GM21526 (cell line): ENCODE measurements around the gene KRT33A.

ENCODE experiments used
- ATAC-seq: cut with Tn5 transposase; IDR thresholded peaks from one replicate; pipeline ENCODE4 v1.9.1; 2021; ENCODE audit warnings: moderate library complexity; ENCODE audit not compliant: unreplicated experiment, low FRiP score

Gene KRT33A

DNA sequence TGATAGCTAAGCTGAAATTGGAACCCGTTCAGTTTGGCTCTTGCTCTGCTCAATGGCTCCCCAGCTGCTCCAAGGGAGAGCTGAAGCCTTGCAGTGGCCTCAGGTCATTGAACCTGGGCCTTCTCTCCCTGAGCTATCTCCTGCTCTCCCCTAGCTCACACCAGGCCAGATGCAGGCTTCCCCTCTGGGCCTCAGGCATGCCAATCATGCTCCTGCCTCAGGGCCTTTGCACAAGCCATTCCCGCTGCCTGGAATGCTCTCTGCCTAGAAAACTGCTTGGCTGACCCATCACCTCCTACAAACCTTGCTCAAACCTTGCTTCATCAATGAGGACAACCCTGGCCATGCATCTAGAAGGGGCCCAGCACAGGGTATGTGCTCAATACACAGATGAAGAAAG is 18.4 kb downstream of the KRT33A start:
- ATAC-seq = no peak

DNA sequence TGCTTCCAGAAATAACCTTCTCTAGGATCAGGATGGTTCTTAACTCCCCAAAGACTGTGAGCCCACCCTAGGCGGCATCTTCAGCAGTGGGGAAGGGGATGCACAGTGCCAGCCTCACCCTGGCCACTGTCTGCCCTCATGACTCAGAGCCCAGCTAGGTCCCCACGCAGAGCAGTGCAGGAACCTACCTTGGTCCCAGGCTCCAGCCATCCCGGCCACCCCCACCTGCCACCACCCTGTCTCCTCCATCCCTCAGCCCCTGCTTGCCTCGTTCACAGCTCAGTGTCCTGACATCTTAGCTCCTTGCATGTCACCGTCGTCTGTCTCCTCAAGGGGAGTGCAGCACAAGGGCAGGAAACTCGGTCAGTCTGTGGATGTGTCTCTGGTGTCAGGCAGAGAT is 19.0 kb downstream of the KRT33A start:
- no peak for ATAC-seq

DNA sequence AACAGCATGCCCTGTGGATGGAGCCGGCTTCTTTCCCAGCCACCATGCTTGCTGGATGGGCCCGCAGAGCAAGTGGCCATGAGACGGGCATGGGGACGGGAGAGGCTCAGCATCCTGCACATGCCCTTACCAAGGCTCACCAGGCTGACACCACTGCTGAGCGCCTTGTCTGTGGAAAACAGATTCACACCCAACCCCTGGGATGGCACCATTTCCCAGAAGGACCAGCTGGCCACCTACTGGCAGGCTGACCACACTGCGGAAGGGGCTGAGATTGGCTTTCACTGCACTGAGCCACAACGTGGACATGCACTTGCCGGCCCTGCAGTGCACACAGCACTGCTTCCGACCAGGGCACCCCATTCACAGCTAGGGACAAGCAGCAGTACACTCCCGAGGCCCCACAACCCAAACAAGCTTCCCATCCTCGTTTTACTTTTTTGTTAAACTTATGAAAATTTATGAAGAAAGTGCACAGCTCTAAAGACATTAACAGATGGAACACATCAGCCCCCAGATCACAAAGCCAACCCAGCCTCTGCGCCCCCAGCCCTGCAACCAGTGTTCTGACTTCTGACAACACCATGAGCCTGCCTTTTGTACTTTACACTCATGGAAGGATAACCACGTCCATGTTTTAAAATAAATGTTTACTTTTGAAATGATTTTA is 21.2 kb downstream of the KRT33A start:
- no peak for ATAC-seq

DNA sequence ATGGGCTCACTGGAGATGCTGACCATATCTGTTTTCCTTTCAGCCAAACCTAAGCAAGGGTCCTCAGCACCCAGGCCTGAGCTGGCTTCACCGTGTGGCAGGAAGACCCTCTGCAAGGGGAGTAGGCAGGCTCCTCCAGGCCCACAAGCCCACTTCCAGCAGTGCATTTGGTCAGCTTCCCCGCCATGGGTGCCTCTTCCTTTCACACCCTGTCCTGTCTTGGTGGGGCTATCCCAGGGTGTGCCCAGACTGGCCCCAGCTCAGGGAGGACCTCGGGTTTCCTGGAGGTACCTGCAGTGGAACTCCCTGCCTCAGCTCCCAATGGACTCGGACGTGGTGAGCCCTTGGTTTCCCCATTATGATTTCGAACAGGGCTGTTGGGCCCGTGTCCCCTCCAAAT is 22.4 kb downstream of the KRT33A start:
- no peak for ATAC-seq

DNA sequence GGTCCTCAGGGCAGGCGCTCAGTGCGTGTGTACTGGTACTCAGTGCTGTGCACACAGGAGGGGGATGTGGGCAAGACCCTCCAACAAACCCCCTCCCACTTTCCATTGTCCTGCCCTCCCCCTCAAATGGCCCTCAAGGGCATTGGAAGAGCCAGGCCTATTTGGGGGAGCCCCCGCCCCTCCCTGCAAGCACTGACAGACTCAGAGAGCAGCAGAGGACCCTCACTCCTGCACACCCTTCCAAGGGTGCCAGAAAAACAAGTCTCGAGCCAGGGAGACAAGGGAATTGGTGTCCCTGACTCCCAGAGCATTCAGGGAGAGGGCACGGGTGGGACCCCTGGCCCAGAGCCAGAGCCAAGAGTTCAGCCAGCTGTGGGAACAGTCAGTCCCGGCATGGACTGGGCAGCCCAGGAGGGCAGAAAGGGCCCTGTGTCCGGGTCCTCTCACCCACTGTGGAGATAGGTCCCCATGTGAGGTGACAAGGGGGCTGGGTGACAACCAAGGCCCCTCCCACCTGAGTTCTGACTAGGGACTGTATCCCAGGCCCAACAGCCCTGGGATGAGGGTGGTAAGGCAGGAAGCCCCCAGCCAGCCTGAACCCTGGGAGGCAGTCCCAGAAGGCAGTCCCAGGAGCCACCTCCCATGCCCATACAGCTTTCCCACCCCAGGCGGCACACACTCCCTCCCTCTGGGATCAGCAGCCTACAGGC is 23.1 kb downstream of the KRT33A start:
- ATAC-seq = no peak

DNA sequence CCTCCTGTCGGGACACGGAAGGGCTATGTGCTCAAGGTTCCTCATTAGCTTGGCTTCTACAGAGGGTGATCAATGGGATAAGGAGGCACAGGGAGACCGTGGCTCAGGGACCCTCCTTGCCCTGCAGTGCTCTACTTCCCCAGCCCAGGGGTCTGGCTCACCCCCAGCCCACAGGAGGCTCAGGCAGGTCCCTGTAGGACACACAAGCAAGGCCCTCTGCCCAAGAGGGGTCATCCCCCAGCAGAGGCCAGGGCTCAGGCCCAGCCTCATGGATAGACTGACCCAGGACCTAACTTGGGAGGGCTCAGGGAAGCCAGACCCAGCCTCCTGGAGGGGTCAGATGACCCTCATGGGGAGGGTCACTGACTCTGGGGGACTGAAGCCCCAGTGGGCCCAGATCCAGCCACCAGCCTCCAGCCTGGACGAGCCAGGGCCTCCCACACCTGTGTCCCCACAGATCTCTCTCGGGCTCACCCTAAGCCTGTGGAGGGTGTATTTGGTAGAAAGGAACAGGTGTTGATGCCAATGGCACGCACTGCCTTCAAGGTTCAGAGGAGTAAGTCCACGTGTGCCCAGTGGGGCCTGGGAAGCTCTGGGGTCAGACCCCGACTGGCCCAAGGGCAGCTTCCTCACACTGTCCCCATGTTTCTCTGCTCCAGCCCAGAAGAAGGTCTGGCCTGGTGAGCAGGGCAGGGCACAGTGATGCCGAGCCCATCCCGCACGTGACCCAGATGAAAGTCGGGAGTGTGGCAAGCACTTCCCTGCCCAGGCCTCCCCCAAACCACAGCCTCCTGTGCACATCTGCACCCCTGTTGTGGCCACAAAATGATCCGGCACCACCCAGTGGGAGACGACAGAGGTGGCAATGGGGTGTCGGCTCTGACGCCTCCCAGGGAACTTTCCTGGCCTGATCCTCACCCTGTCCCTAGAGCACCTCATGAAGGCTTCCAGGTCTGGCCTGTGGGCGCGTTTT is 24.2 kb downstream of the KRT33A start:
- no peak for ATAC-seq

DNA sequence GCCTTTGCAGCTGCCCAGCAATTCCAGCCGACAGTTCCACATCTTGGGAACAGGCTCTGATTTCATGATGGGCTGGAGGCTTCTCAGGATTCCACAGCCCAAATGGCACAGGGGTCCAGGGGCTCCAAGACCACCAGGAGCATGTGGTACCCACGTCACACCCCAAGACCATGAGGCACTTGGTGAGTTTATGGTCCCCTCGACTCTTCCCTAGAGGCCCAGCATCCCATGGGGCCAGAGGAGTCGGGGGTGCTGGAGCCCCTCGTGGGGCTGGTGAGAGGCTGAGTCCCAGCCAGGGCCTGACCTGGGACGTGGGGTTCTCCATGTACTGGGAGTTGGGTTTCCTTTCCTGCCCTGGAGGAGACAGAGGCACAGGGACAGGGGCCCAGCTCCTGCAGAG is 25.0 kb downstream of the KRT33A start:
- ATAC-seq = no peak

DNA sequence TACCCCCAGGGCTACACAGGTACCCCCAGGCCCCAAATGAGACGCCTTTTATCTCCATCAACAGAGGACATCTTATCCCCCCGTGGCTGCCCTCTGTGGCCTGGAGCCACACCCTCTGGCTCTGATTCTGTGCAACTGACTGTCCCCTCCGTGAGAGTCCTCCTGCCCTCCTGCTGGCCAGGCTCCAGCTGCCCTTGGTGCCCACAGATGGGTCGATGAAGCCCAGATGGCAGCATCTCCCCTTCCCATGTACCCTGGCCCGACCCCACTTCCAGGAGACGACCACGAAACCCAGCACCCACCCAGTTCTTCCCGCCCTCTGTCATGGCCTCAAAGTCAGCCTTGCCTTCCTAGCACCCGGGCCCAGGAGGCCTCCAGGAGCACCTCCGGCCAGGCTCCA is 25.5 kb downstream of the KRT33A start:
- no peak for ATAC-seq

DNA sequence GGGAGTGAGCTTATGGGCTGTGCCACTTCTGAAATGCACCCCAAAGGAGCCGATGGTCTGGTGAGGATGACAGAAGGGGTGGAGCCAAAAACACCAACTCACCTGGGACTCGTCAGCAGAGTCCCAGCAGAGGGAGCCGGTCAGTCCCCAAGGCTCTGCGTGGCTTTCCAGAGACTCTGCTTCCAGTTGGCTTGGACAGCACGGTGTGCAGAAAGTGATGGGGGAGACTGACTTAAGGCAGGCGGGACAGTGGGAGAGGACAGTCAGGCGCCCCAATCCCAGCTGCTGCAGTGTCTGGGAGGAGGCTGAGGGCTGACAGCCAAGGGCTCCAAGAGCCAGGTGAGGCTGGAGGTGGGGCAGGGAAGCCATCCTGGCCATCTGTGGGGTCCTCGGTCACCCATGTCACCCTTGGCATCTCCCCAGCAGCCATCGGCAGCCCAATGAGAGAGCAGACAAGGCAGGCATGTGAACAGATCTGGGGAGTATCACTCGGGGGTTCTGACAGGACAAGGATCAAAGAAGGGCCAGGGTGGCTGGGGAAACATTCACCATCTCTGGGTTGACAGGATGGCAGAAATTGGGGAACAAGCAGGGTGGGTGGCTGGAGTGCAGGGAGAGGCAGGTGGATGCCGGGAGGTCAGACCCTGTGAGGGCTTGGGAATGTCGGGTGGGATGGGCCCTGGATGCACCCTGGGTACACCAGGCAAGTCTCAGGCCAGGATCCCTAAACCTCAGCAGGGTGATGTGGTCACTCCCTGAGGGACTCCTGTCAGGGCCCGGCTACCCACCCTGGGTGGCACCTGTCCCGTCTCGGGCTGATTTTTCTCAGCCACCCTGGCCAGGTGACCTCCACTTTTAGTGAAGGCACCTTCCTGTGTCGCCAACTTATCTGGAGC is 26.2 kb downstream of the KRT33A start:
- no peak for ATAC-seq

DNA sequence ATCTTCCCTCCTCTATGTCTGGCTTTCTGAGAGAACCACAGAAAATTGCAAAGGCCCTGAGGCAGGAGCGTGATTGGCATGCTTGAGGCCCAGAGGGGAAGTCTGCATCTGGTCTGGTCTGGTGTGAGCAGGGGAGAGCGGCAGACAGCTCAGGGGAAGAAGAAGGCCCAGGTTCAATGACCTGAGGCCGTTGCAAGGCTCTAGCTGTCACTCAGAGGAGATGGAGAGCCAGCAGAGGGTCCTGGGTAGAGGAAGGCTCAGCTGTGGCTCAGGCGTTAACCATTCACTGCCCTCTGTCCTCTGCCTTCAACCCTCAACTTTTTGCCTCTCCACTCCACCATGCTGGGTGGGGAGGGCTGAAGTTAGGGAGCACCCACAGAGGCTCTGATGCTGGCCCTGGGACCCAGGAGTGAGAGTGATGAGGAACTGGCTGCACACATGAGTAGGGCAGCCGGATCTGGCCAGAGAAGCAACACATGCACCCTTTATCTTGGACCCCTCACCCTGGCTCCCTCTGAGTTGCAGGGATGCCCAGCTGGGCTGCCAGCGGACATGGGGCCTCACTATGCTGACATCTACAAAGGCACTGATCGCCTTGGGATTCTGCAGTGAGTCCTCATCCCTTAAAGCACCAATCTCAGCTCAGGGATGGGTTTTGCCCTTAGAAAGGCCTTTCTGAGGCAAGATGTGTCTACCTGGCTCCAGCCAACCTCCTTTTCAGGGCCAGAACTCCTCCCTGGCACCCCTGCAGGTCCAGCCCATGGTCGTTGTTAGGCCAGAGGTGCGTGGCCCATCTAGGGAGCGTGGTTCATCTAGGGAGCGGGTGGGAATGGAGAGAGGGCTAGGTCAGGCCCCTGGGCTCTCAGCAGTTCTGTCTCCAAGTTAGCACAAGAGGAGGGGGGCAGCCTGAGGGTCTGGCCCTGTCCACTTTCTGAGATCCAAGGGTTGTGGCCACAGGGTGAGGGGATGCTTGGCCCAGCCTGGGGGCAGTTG is 27.4 kb downstream of the KRT33A start:
- no peak for ATAC-seq

DNA sequence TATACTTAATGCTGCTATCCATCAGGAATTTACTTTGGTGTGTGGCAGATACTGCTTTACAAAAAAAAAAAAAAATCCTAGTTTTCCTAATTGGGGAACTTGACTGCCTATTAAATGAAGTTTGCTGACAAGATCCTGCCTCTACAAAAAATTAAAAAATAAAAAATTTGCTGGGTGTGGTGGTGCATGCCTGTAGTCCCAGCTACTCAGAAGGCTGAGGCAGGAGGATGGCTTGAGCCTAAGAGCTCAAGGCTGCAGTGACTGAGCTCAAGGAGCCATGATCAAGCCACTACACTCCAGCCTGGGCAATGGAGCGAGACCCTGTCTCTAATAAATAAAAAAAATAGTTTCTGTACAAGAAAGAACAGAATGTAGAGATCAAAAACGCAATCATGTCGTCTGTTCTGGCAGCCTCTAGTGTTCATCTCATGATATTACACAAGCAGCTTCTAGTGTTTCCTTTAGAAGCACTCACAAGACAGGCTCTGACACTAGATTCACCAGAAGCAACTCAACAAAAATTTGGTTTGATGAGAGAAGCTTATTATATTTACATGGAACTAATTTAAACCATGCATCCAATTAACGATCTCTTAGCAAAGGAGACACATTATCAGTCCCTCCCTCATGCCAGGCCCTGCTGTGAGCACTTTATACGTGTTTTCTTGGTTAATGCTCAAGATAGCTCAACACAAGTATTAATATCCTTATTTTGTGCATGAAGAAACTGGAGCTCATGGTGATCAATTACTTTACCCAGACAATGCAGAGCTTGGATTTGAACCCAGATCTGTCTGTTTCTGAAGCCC is 28.3 kb downstream of the KRT33A start:
- no peak for ATAC-seq

DNA sequence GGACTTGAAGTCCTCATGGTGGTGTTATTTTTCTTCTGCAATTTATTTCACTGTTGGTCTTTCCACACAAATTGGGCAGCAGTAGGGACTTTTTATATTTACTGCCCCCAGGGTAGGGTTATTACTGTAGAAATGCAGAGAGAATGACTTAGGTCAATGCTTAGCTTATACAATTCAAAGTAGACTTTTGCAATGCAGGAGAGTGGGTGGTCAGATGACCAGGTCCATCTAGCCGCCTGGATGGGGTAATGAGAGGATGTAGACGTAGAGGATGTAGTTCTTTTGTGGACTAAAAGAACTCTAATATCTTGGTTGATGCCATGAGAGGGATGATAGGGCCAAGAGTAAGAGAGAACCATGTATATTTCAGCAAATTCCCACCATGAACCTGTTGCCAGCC is 32.4 kb downstream of the KRT33A start:
- no peak for ATAC-seq

DNA sequence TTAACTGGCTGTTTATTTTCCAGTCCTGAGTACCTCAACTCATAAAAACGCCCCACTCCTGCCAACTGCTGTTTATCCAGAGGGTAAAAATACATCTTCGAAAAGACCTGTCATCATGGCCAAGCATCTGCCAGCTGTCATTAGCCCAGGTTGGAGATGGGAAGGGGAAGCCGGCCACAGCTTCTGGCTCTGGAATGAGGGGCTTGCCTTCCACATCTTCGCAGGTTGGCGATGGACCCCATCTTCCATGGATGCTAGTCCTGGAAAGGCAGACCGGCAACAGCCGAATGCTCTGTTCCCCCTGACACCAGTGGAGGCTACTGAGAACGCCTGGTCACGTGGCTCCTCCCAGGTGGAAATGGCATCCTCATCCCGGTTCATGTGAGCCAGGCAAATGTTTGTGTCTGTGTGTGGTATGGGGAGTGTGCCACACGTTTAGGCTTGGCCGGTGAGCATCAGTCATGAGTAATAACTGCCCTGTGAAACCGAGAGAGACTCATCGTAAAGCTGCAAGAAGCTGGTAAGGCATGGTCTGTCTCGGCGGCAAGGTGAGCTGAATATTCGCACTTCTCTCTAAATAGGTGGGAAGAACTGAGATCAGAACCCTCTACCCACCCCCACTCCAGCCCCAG is 34.7 kb downstream of the KRT33A start:
- no peak for ATAC-seq

DNA sequence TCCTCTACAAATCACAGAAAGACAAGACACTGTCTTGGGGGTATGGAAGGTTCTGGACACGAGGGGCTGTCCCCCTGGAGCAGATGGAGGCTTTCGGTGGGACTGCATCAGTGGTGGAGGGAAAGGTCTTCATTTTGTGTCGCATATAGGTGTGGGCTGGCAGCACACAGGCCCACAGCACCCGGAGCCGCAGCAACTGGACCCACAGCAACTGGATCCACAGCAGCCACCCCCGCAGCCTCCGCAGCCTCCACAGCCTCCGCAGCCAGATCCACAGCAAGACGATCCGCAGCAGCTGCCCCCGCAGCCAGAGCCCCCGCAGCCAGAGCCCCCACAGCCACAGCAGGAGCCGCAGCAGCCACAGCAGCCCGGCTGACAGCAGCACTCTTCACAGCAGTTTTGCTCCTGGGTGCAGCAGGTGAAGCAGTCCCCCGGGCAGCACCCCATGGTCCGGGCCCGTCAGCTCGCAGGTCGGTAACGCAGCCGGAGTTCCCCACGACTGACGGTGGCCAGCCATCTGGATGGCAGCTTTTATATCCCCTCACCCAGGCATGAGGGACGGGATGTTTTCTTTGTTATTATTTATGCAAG is 35.3 kb downstream of the KRT33A start, which contains the start of gene KRTAP17-1:
TSS of gene KRTAP17-1 (minus strand) at position 507 of the 591 bp plus-strand sequence. CDS start at position 447, 60 bp downstream.
- ATAC-seq = no peak

DNA sequence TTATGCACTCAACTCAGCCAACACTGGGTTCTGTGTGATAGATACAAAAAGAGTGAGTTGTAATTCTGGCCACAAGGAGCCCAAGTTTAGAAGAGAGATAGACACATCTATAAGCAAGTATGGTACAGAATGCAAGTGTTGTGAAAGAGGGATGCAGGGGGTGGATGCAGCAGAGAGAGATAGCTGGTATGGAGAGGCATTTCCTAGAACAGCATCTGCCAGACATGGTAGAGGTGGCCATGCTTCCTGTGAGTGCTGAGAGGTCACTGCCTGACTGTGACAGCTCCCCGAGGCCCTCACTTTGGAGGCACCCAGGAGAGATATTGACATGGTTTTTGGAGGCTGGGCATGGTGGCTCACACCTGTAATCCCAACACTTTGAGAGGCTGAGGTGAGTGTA is 39.5 kb downstream of the KRT33A start:
- ATAC-seq = no peak

DNA sequence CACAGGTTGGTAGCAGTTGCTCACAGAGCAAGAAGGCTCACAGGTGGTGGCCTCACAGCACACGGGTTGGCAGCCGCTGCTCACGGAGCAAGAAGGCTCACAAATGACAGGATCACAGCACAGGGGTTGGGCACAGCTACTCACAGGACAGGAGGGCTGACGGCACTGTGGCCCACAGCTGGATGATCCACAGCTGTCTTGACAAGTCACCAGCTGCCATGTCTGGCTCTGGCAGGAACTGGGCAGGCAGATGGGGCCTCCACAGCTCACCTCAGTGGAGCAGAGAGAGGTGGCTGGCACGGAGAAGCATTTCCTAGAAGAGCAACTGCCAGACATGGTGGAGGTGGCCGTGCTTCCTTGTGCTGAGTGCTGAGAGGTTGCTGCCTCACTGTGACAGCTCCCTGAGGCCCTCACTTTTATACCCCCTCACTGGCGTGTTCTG is 41.7 kb downstream of the KRT33A start, which contains the start of gene KRTAP16-1:
TSS of gene KRTAP16-1 (minus strand) at position 392 of the 442 bp plus-strand sequence. CDS start at position 336, 56 bp downstream.
- no peak for ATAC-seq
